Measurements from ENCODE around the gene CAPN5. TPM values are rescaled to one million over a fixed set of nuclear protein-coding genes. Genes with fewer than 3 reads are reported as not detected.

The CAPN5 gene
- total and polyA plus RNA-seq, 2 donors (not counting 1 experiment from before 2014, with no cell fraction given) = 17.5 to 20.4 TPM

GRCh38 chr11:77035580-77035979 is 31.2 kb upstream of the CAPN5 start:
- H3K79me2 ChIP-seq (ENCODE audit: control insufficient read depth, insufficient read depth, low read length) = no peaks in the 10 kb centered on the region
- H3K27ac ChIP-seq (ENCODE audit: insufficient read depth, low read length) = no peak overlapping the region
- H4K20me1 ChIP-seq (ENCODE audit: control insufficient read depth, extremely low read depth, insufficient read depth, low read length) = no peaks in the 10 kb centered on the region
- H3K4me2 ChIP-seq (ENCODE audit: extremely low read depth, insufficient read depth, low read length) = no peak overlapping the region
- no peak overlapping the region for H3K4me3 ChIP-seq (replicated peaks in 1 of 4; ENCODE audit: control extremely low read depth in 1 of 4, insufficient read depth in 1 of 4, low read depth in 3 of 4, low read length in 4 of 4)
- H3K9me3 ChIP-seq (ENCODE audit: control insufficient read depth, insufficient read depth, low read depth, low read length) = no peaks in the 10 kb centered on the region
- no peak overlapping the region for H2AFZ ChIP-seq (ENCODE audit: low read length)
- TF ChIP-seq, protein P1, sequence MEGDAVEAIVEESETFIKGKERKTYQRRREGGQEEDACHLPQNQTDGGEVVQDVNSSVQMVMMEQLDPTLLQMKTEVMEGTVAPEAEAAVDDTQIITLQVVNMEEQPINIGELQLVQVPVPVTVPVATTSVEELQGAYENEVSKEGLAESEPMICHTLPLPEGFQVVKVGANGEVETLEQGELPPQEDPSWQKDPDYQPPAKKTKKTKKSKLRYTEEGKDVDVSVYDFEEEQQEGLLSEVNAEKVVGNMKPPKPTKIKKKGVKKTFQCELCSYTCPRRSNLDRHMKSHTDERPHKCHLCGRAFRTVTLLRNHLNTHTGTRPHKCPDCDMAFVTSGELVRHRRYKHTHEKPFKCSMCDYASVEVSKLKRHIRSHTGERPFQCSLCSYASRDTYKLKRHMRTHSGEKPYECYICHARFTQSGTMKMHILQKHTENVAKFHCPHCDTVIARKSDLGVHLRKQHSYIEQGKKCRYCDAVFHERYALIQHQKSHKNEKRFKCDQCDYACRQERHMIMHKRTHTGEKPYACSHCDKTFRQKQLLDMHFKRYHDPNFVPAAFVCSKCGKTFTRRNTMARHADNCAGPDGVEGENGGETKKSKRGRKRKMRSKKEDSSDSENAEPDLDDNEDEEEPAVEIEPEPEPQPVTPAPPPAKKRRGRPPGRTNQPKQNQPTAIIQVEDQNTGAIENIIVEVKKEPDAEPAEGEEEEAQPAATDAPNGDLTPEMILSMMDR (conservative IDR thresholded peaks at IDR 0.05 in 1 of 2, IDR thresholded peaks at IDR 0.05 in 1 of 2; ENCODE audit: low read depth in 1 of 2, low read length in 2 of 2) = no peak
- TF ChIP-seq EZH2 (IDR thresholded peaks at IDR 0.05; ENCODE audit: low read length, missing control alignments) = no peak
- DNase-seq (ENCODE audit: low read depth in 2 of 2) = no peak
- no peak overlapping the region for H3K9ac ChIP-seq (ENCODE audit: insufficient read depth, low read length)
- no peaks in the 10 kb centered on the region for H3K4me1 ChIP-seq (ENCODE audit: control insufficient read depth, extremely low read depth, insufficient read depth, low read length)
- H3K27me3 ChIP-seq (ENCODE audit: control insufficient read depth, insufficient read depth, low read length) = peaks cover 26% of the 10 kb centered on the region
- H3K36me3 ChIP-seq (ENCODE audit: control insufficient read depth, insufficient read depth, low read length) = no peaks in the 10 kb centered on the region

DNA sequence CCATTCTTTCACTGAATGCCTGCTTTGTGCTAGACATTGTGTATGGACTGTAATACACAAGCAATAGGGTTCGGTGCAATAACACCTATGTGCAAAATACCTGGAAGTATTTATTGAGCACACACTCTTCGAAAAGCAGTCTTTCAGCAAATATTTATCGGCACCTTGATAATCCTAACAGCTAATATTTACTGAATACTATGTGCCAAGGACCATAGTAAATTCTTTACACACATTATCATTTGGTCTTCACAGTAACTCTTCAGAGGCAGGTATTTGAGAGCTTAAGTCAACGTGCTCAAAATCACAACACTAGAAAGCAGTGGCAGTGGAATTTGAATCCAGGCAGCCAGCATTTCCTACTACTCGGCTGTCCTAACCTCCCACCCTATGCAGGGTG is 30.4 kb upstream of the CAPN5 start:
- no peaks in the 10 kb centered on the region for H3K79me2 ChIP-seq (ENCODE audit: control insufficient read depth, insufficient read depth, low read length)
- no peak overlapping the region for H3K27ac ChIP-seq (ENCODE audit: insufficient read depth, low read length)
- H3K27me3 ChIP-seq (ENCODE audit: control insufficient read depth, insufficient read depth, low read length) = peaks cover 30% of the 10 kb centered on the region
- DNase-seq (ENCODE audit: low read depth in 2 of 2) = no peak
- TF ChIP-seq, protein P1 (conservative IDR thresholded peaks at IDR 0.05 in 1 of 2, IDR thresholded peaks at IDR 0.05 in 1 of 2; ENCODE audit: low read depth in 1 of 2, low read length in 2 of 2) = no peak
- no peak for TF ChIP-seq EZH2 (IDR thresholded peaks at IDR 0.05; ENCODE audit: low read length, missing control alignments)
- no peak overlapping the region for H2AFZ ChIP-seq (ENCODE audit: low read length)
- H3K4me1 ChIP-seq (ENCODE audit: control insufficient read depth, extremely low read depth, insufficient read depth, low read length) = no peaks in the 10 kb centered on the region
- no peaks in the 10 kb centered on the region for H4K20me1 ChIP-seq (ENCODE audit: control insufficient read depth, extremely low read depth, insufficient read depth, low read length)
- H3K4me3 ChIP-seq (replicated peaks in 1 of 4; ENCODE audit: control extremely low read depth in 1 of 4, insufficient read depth in 1 of 4, low read depth in 3 of 4, low read length in 4 of 4) = no peak overlapping the region
- no peaks in the 10 kb centered on the region for H3K9me3 ChIP-seq (ENCODE audit: control insufficient read depth, insufficient read depth, low read depth, low read length)
- H3K36me3 ChIP-seq (ENCODE audit: control insufficient read depth, insufficient read depth, low read length) = no peaks in the 10 kb centered on the region
- H3K4me2 ChIP-seq (ENCODE audit: extremely low read depth, insufficient read depth, low read length) = no peak overlapping the region
- H3K9ac ChIP-seq (ENCODE audit: insufficient read depth, low read length) = no peak overlapping the region

DNA sequence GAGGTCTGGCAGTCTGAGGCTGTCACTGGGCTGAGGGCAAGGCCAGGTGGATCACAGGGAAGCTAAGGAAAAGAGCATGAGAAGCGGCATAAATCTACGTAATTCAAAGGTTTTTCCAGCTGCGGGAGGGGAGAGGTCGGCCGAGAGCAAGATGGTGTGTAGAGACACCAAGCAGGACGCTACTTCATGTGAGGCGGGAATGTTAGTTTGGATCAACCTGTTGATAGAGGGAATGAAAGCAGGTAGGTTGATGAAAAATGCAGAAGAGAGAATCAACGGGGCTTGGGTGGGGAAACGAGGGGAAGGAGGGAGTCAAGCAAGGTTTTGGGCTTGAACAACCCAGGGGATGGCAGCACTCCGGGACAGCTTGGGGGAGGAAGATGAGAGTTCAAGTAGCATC is 29.7 kb upstream of the CAPN5 start:
- Histone ChIP-seq H3K79me2 (ENCODE audit: control insufficient read depth, insufficient read depth, low read length) (no peaks in the 10 kb centered on the region), H3K27me3 (ENCODE audit: control insufficient read depth, insufficient read depth, low read length) (peaks cover 30% of the 10 kb centered on the region), H3K4me3 (replicated peaks in 1 of 4; ENCODE audit: control extremely low read depth in 1 of 4, insufficient read depth in 1 of 4, low read depth in 3 of 4, low read length in 4 of 4) (no peak overlapping the region), H2AFZ (ENCODE audit: low read length) (no peak overlapping the region), H3K4me2 (ENCODE audit: extremely low read depth, insufficient read depth, low read length) (no peak overlapping the region), H4K20me1 (ENCODE audit: control insufficient read depth, extremely low read depth, insufficient read depth, low read length) (no peaks in the 10 kb centered on the region), H3K9ac (ENCODE audit: insufficient read depth, low read length) (no peak overlapping the region), H3K4me1 (ENCODE audit: control insufficient read depth, extremely low read depth, insufficient read depth, low read length) (no peaks in the 10 kb centered on the region), H3K9me3 (ENCODE audit: control insufficient read depth, insufficient read depth, low read depth, low read length) (no peaks in the 10 kb centered on the region), H3K27ac (ENCODE audit: insufficient read depth, low read length) (no peak overlapping the region), H3K36me3 (ENCODE audit: control insufficient read depth, insufficient read depth, low read length) (no peaks in the 10 kb centered on the region)
- TF ChIP-seq, protein P1 (conservative IDR thresholded peaks at IDR 0.05 in 1 of 2, IDR thresholded peaks at IDR 0.05 in 1 of 2; ENCODE audit: low read depth in 1 of 2, low read length in 2 of 2) = no peak
- no peak for TF ChIP-seq EZH2 (IDR thresholded peaks at IDR 0.05; ENCODE audit: low read length, missing control alignments)
- no peak for DNase-seq (ENCODE audit: low read depth in 2 of 2)

Measured in fibroblast of lung (primary cell).